ENCODE measurements around the gene RPL4. TPM values are rescaled to one million over a fixed set of nuclear protein-coding genes. Genes with fewer than 3 reads are reported as not detected.
A peak's percentile ranks its signal among the peaks of the same experiment; 100 is the strongest.
"Not testable (repeated sequence)": the region's sequence is repeated elsewhere in the genome, so short reads cannot be mapped to it uniquely, and the experiment has no call there.

RPL4 gene
- total and polyA plus RNA-seq, 3 experiments from 2014 or later = 1,182 to 4,492 (median 4,419) TPM

GRCh38 chr15:66508293-66508883 is 3.7 kb upstream of the RPL4 start:
- H3K4me3 Mint-ChIP-seq = peak overlapping the region in 1 of 7 donors; percentile 52
- no peaks in the 10 kb centered on the region for H3K27me3 ChIP-seq (ENCODE audit: insufficient read depth, low read length, poor library complexity, severe bottlenecking)
- H3K36me3 Mint-ChIP-seq = peaks cover 0 to 22% (median 0%) of the 10 kb centered on the region in 3 donors
- ChIA-PET POLR2A (no interaction called here), CTCF (no interaction called here)
- no peak overlapping the region for H3K4me3 ChIP-seq (ENCODE audit: low read length)
- no peaks in the 10 kb centered on the region for H3K36me3 ChIP-seq (ENCODE audit: insufficient read depth, low read length)
- no peaks in the 10 kb centered on the region for H3K9me3 ChIP-seq (ENCODE audit: low read length)
- peaks cover 0 to 6% of the 10 kb centered on the region in 2 donors for H3K27me3 Mint-ChIP-seq
- H3K4me1 ChIP-seq (ENCODE audit: insufficient read depth, low read length) = peaks cover 14% of the 10 kb centered on the region
- H3K9me3 Mint-ChIP-seq = no peaks in the 10 kb centered on the region
- DNase-seq = no peak
- peak overlapping the region in 1 of 8 donors; percentile 79 for H3K27ac Mint-ChIP-seq
- no peak overlapping the region for H3K27ac ChIP-seq (ENCODE audit: low read depth, low read length)
- peaks cover 24 to 37% (median 26%) of the 10 kb centered on the region in 3 donors for H3K4me1 Mint-ChIP-seq

- Mint-ChIP-seq H3K36me3 (peaks cover 2 to 46% (median 4%) of the 10 kb centered on the region in 3 donors), H3K4me1 (peaks cover 39 to 56% (median 50%) of the 10 kb centered on the region in 3 donors), H3K27me3 (peaks cover 0 to 6% of the 10 kb centered on the region in 2 donors), H3K4me3 (peak overlapping the region; percentile 93 to 100 (median 98)), H3K9me3 (no peaks in the 10 kb centered on the region), H3K27ac (peak overlapping the region; percentile 93 to 100 (median 98))
- H3K27ac ChIP-seq (ENCODE audit: low read depth, low read length) = peak overlapping the region; percentile 96
- CTCF ChIA-PET = interaction anchor here (1.0 to 1.3 kb wide), 2 partner anchors 9 to 18 kb away, joined by 3 read pairs; no protein-coding TSS in a partner anchor
- DNase-seq = no peak
- H3K4me1 ChIP-seq (ENCODE audit: insufficient read depth, low read length) = peaks cover 27% of the 10 kb centered on the region
- no peaks in the 10 kb centered on the region for H3K27me3 ChIP-seq (ENCODE audit: insufficient read depth, low read length, poor library complexity, severe bottlenecking)
- peak overlapping the region; percentile 69 for H3K4me3 ChIP-seq (ENCODE audit: low read length)
- POLR2A ChIA-PET = interaction anchor here (1.1 to 1.4 kb wide), 3 partner anchors 9 to 119 kb away, joined by 3 to 4 read pairs (median 4); partner anchors contain the start of genes MAP2K1 and SNAPC5
- H3K36me3 ChIP-seq (ENCODE audit: insufficient read depth, low read length) = peaks cover 25% of the 10 kb centered on the region
- no peaks in the 10 kb centered on the region for H3K9me3 ChIP-seq (ENCODE audit: low read length)
These were observed 1.2 kb upstream of the RPL4 start for GRCh38 chr15:66505818-66506217.

- Histone ChIP-seq H3K27ac (ENCODE audit: low read depth, low read length) (peak overlapping the region; percentile 96), H3K36me3 (ENCODE audit: insufficient read depth, low read length) (peaks cover 29% of the 10 kb centered on the region), H3K4me3 (ENCODE audit: low read length) (peak overlapping the region; percentile 69), H3K4me1 (ENCODE audit: insufficient read depth, low read length) (peaks cover 27% of the 10 kb centered on the region), H3K9me3 (ENCODE audit: low read length) (no peaks in the 10 kb centered on the region), H3K27me3 (ENCODE audit: insufficient read depth, low read length, poor library complexity, severe bottlenecking) (no peaks in the 10 kb centered on the region)
- H3K27ac Mint-ChIP-seq = peak overlapping the region; percentile 93 to 100 (median 98)
- CTCF ChIA-PET = interaction anchor here (1.0 to 1.3 kb wide), 2 partner anchors 9 to 19 kb away, joined by 3 read pairs; no protein-coding TSS in a partner anchor
- H3K36me3 Mint-ChIP-seq = peaks cover 4 to 50% (median 6%) of the 10 kb centered on the region in 3 donors
- H3K9me3 Mint-ChIP-seq = no peaks in the 10 kb centered on the region
- H3K27me3 Mint-ChIP-seq = peaks cover 0 to 6% of the 10 kb centered on the region in 2 donors
- H3K4me1 Mint-ChIP-seq = peaks cover 40 to 60% (median 51%) of the 10 kb centered on the region in 3 donors
- H3K4me3 Mint-ChIP-seq = peak overlapping the region; percentile 93 to 100 (median 98)
- POLR2A ChIA-PET = interaction anchor here (0.6 to 1.4 kb wide), 6 partner anchors 8 to 770 kb away, joined by 3 to 4 read pairs (median 3); partner anchors contain the start of genes MAP2K1 and SNAPC5
- DNase-seq = no peak
These were observed 766 bp upstream of the RPL4 start for GRCh38 chr15:66505430-66505811.

GRCh38 chr15:66503780-66504562 is 684 bp downstream of the RPL4 start:
- Histone ChIP-seq H3K4me1 (ENCODE audit: insufficient read depth, low read length) (peaks cover 27% of the 10 kb centered on the region), H3K9me3 (ENCODE audit: low read length) (no peaks in the 10 kb centered on the region), H3K27me3 (ENCODE audit: insufficient read depth, low read length, poor library complexity, severe bottlenecking) (no peaks in the 10 kb centered on the region), H3K4me3 (ENCODE audit: low read length) (peak overlapping the region; percentile 69), H3K27ac (ENCODE audit: low read depth, low read length) (peak overlapping the region; percentile 96), H3K36me3 (ENCODE audit: insufficient read depth, low read length) (peaks cover 44% of the 10 kb centered on the region)
- Mint-ChIP-seq H3K4me1 (peaks cover 44 to 68% (median 57%) of the 10 kb centered on the region in 3 donors), H3K9me3 (no peaks in the 10 kb centered on the region), H3K4me3 (peak overlapping the region; percentile 93 to 100 (median 98)), H3K36me3 (peaks cover 8 to 61% (median 13%) of the 10 kb centered on the region in 3 donors), H3K27me3 (peaks cover 0 to 6% of the 10 kb centered on the region in 2 donors), H3K27ac (peak overlapping the region; percentile 93 to 100 (median 98))
- CTCF ChIA-PET = interaction anchor here (2.6 kb wide), 1 partner anchor 117 kb away, joined by 9 read pairs; the partner anchor contains the start of gene MAP2K1
- DNase-seq = no peak
- POLR2A ChIA-PET = interaction anchor here (0.6 to 0.9 kb wide), 4 partner anchors 113 to 353 kb away, joined by 3 to 5 read pairs (median 4); no protein-coding TSS in a partner anchor

GRCh38 chr15:66503041-66503648 is 1.5 kb downstream of the RPL4 start:
- not testable (repeated sequence) for H3K27me3 ChIP-seq (ENCODE audit: insufficient read depth, low read length, poor library complexity, severe bottlenecking); H3K9me3 Mint-ChIP-seq; DNase-seq; H3K27me3 Mint-ChIP-seq; H3K9me3 ChIP-seq (ENCODE audit: low read length)
- H3K36me3 Mint-ChIP-seq = peaks cover 8 to 69% (median 15%) of the 10 kb centered on the region in 3 donors
- CTCF ChIA-PET = interaction anchor here (2.6 kb wide), 1 partner anchor 116 kb away, joined by 9 read pairs; the partner anchor contains the start of gene MAP2K1
- POLR2A ChIA-PET = interaction anchor here (0.6 to 0.9 kb wide), 3 partner anchors 117 to 622 kb away, joined by 5 to 17 read pairs (median 5); no protein-coding TSS in a partner anchor
- H3K27ac Mint-ChIP-seq = peak overlapping the region; percentile 89 to 100 (median 98)
- H3K36me3 ChIP-seq (ENCODE audit: insufficient read depth, low read length) = peaks cover 51% of the 10 kb centered on the region
- H3K4me3 ChIP-seq (ENCODE audit: low read length) = peak overlapping the region; percentile 69
- H3K4me1 ChIP-seq (ENCODE audit: insufficient read depth, low read length) = peaks cover 33% of the 10 kb centered on the region
- peak overlapping the region; percentile 93 to 100 (median 98) for H3K4me3 Mint-ChIP-seq
- peaks cover 44 to 77% (median 65%) of the 10 kb centered on the region in 3 donors for H3K4me1 Mint-ChIP-seq
- H3K27ac ChIP-seq (ENCODE audit: low read depth, low read length) = peak overlapping the region; percentile 2

- H3K4me1 ChIP-seq (ENCODE audit: insufficient read depth, low read length) = peaks cover 38% of the 10 kb centered on the region
- POLR2A ChIA-PET = interaction anchor here (0.6 kb wide), 1 partner anchor 621 kb away, joined by 17 read pairs; no protein-coding TSS in a partner anchor
These were observed 2.2 kb downstream of the RPL4 start for GRCh38 chr15:66502491-66502890.

GRCh38 chr15:66500346-66500745 is 4.3 kb downstream of the RPL4 start:
- not testable (repeated sequence) for H3K27ac ChIP-seq (ENCODE audit: low read depth, low read length); H3K4me3 ChIP-seq (ENCODE audit: low read length); DNase-seq; H3K27me3 ChIP-seq (ENCODE audit: insufficient read depth, low read length, poor library complexity, severe bottlenecking); H3K9me3 Mint-ChIP-seq; H3K27me3 Mint-ChIP-seq; H3K9me3 ChIP-seq (ENCODE audit: low read length)
- Mint-ChIP-seq H3K27ac (peak overlapping the region; percentile 17 to 98 (median 33)), H3K4me3 (peak overlapping the region in 2 of 7 donors; percentile 4 to 76), H3K36me3 (peaks cover 8 to 89% (median 18%) of the 10 kb centered on the region in 3 donors), H3K4me1 (peaks cover 49 to 76% (median 74%) of the 10 kb centered on the region in 3 donors)
- CTCF ChIA-PET = interaction anchor here (1.3 to 4.8 kb wide), 4 partner anchors 28 to 207 kb away, joined by 3 to 95 read pairs (median 22); partner anchors contain the start of genes DIS3L and MAP2K1
- peaks cover 56% of the 10 kb centered on the region for H3K36me3 ChIP-seq (ENCODE audit: insufficient read depth, low read length)
- peaks cover 51% of the 10 kb centered on the region for H3K4me1 ChIP-seq (ENCODE audit: insufficient read depth, low read length)
- POLR2A ChIA-PET = interaction anchor here (1.1 to 3.0 kb wide), 2 partner anchors 114 to 206 kb away, joined by 3 to 18 read pairs; partner anchors contain the start of gene MAP2K1

More at GRCh38 chr15:66502491-66502890, 2.2 kb downstream of the RPL4 start:
- DNase-seq = no peak
- Histone ChIP-seq H3K27me3 (ENCODE audit: insufficient read depth, low read length, poor library complexity, severe bottlenecking) (no peaks in the 10 kb centered on the region), H3K4me3 (ENCODE audit: low read length) (no peak overlapping the region), H3K27ac (ENCODE audit: low read depth, low read length) (no peak overlapping the region), H3K9me3 (ENCODE audit: low read length) (no peaks in the 10 kb centered on the region), H3K36me3 (ENCODE audit: insufficient read depth, low read length) (peaks cover 54% of the 10 kb centered on the region)
- CTCF ChIA-PET = interaction anchor here (2.6 kb wide), 1 partner anchor 115 kb away, joined by 9 read pairs; the partner anchor contains the start of gene MAP2K1
- Mint-ChIP-seq H3K27ac (peak overlapping the region in 7 of 8 donors; percentile 87 to 100 (median 98)), H3K36me3 (peaks cover 8 to 76% (median 15%) of the 10 kb centered on the region in 3 donors), H3K9me3 (no peaks in the 10 kb centered on the region), H3K27me3 (peaks cover 0 to 6% of the 10 kb centered on the region in 2 donors), H3K4me3 (peak overlapping the region; percentile 93 to 100 (median 98)), H3K4me1 (peaks cover 51 to 78% (median 72%) of the 10 kb centered on the region in 3 donors)

All from CD8-positive, alpha-beta memory T cell (primary cell).